RWPE2 (cell line): ENCODE measurements around the gene AKIRIN2.
A peak's percentile ranks its signal among the peaks of the same experiment; 100 is the strongest.

Source experiments
- ATAC-seq: fragments of 200-7000 bp; cut with Tn5 transposase; 3 replicates; pipeline ENCODE4 v1.9.1; 2021; ENCODE audit warnings: low read depth
- DNase-seq: peaks from one replicate; pipeline ENCODE4 v3.0.0-alpha.2; 2020; ENCODE audit warnings: low spot score
- H3K27ac ChIP-seq: fragments of 450-650 bp; 2 replicates; pipeline ENCODE4 v1.5.1; 2017; ENCODE audit warnings: mild to moderate bottlenecking; ENCODE audit not compliant: poor library complexity, severe bottlenecking
- H3K27me3 ChIP-seq: fragments of 250-450 bp; sonication (Bioruptor Pico); 2 replicates; pipeline ENCODE4 v1.5.1; 2021; ENCODE audit warnings: mild to moderate bottlenecking, moderate library complexity; ENCODE audit not compliant: insufficient read depth, poor library complexity, severe bottlenecking
- H3K36me3 ChIP-seq: fragments of 250-450 bp; sonication (Bioruptor Pico); 2 replicates; pipeline ENCODE4 v1.5.1; 2020; ENCODE audit warnings: low read depth, mild to moderate bottlenecking, moderate library complexity
- H3K4me1 ChIP-seq: fragments of 250-450 bp; sonication (Bioruptor Pico); 2 replicates; pipeline ENCODE4 v1.5.1; 2021; ENCODE audit warnings: mild to moderate bottlenecking, moderate library complexity; ENCODE audit not compliant: insufficient read depth, poor library complexity, severe bottlenecking
- H3K4me3 ChIP-seq: fragments of 250-450 bp; sonication (Bioruptor Pico); 2 replicates; pipeline ENCODE4 v1.5.1; 2021; ENCODE audit warnings: mild to moderate bottlenecking, moderate library complexity; ENCODE audit not compliant: severe bottlenecking
- H3K9me3 ChIP-seq: fragments of 250-450 bp; sonication (Bioruptor Pico); 2 replicates; pipeline ENCODE4 v1.5.1; 2021; ENCODE audit warnings: mild to moderate bottlenecking, moderate library complexity; ENCODE audit not compliant: severe bottlenecking
- CTCF ChIP-seq: fragments of 450-650 bp; IDR thresholded peaks from one replicate; pipeline ENCODE4 v1.5.1; 2017; ENCODE audit warnings: mild to moderate bottlenecking, moderate library complexity; ENCODE audit not compliant: poor library complexity, severe bottlenecking

The AKIRIN2 gene

GRCh38 chr6:87731818-87732661 is 30.0 kb upstream of the AKIRIN2 start:
- no peak for TF ChIP-seq CTCF
- peak overlapping the region; percentile 97 for H3K27ac ChIP-seq
- H3K27me3 ChIP-seq: no peaks in the 10 kb centered on the region
- peak; percentile 91 for DNase-seq
- H3K9me3 ChIP-seq: no peaks in the 10 kb centered on the region
- no peaks in the 10 kb centered on the region for H3K36me3 ChIP-seq
- H3K4me1 ChIP-seq: peaks cover 42% of the 10 kb centered on the region
- no peak overlapping the region for H3K4me3 ChIP-seq
- ATAC-seq: peak; percentile 76

- TF ChIP-seq CTCF: no peak
- Histone ChIP-seq H3K27me3 (no peaks in the 10 kb centered on the region), H3K27ac (peak overlapping the region; percentile 97), H3K9me3 (no peaks in the 10 kb centered on the region), H3K4me3 (no peak overlapping the region), H3K4me1 (peaks cover 42% of the 10 kb centered on the region), H3K36me3 (no peaks in the 10 kb centered on the region)
- DNase-seq: no peak
- no peak for ATAC-seq
Observed at GRCh38 chr6:87731080-87731479, 29.0 kb upstream of the AKIRIN2 start.

- Histone ChIP-seq H3K4me3 (no peak overlapping the region), H3K9me3 (no peaks in the 10 kb centered on the region), H3K4me1 (peaks cover 42% of the 10 kb centered on the region), H3K36me3 (no peaks in the 10 kb centered on the region), H3K27ac (peak overlapping the region; percentile 97), H3K27me3 (no peaks in the 10 kb centered on the region)
- ATAC-seq: peak; percentile 59
- DNase-seq: peak; percentile 78
- TF ChIP-seq CTCF: no peak
Observed at GRCh38 chr6:87729965-87730719, 28.1 kb upstream of the AKIRIN2 start.

- ATAC-seq (no peak), DNase-seq (no peak)
- no peak overlapping the region for H3K4me3 ChIP-seq
- H3K36me3 ChIP-seq: no peaks in the 10 kb centered on the region
- TF ChIP-seq CTCF: no peak
- H3K9me3 ChIP-seq: no peaks in the 10 kb centered on the region
- no peaks in the 10 kb centered on the region for H3K27me3 ChIP-seq
- H3K27ac ChIP-seq: peak overlapping the region; percentile 97
- H3K4me1 ChIP-seq: peaks cover 46% of the 10 kb centered on the region
Observed at GRCh38 chr6:87728706-87729105, 26.7 kb upstream of the AKIRIN2 start.
